ENCODE data around the gene PLPP2. TPM values are rescaled to one million over a fixed set of nuclear protein-coding genes. Genes with fewer than 3 reads are reported as not detected.

Gene PLPP2
- total RNA-seq, 1 donor from 2014 or later = 1.9 TPM

DNA sequence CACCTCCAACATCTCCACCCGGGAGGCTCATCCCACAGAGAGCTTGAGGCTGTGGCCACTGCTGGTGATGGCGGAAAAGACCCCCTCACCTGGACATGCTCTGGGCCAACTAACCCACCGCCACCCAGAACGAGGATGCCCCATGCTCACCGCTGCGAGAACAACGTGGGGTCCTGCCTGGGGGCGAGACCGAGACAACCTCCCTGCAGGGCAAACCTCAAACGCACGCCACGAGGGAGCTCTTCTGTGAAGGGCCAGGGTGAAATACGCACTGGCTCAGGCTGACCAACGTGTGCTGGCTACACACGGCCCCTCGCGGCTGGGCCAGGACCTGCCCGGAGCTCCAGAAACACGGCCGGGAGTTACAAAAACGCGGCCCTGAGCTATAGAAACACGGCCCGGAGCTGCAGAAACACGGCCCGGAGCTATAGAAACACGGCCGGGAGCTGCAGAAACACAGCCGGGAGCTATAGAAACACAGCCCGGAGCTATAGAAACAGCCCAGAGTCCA is 19.0 kb upstream of the PLPP2 start:
- Mint-ChIP-seq H3K4me3 (ENCODE audit: unreplicated experiment) (no peak overlapping the region), H3K27ac (ENCODE audit: unreplicated experiment) (no peak overlapping the region), H3K4me1 (ENCODE audit: unreplicated experiment) (no peaks in the 10 kb centered on the region), H3K27me3 (ENCODE audit: unreplicated experiment) (no peaks in the 10 kb centered on the region), H3K9me3 (ENCODE audit: unreplicated experiment) (no peaks in the 10 kb centered on the region), H3K36me3 (ENCODE audit: unreplicated experiment) (peaks cover 29% of the 10 kb centered on the region)
- TF ChIP-seq, protein P1, sequence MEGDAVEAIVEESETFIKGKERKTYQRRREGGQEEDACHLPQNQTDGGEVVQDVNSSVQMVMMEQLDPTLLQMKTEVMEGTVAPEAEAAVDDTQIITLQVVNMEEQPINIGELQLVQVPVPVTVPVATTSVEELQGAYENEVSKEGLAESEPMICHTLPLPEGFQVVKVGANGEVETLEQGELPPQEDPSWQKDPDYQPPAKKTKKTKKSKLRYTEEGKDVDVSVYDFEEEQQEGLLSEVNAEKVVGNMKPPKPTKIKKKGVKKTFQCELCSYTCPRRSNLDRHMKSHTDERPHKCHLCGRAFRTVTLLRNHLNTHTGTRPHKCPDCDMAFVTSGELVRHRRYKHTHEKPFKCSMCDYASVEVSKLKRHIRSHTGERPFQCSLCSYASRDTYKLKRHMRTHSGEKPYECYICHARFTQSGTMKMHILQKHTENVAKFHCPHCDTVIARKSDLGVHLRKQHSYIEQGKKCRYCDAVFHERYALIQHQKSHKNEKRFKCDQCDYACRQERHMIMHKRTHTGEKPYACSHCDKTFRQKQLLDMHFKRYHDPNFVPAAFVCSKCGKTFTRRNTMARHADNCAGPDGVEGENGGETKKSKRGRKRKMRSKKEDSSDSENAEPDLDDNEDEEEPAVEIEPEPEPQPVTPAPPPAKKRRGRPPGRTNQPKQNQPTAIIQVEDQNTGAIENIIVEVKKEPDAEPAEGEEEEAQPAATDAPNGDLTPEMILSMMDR (IDR thresholded peaks at IDR 0.05) = no peak
- no peak for DNase-seq (ENCODE audit: extremely low spot score, unreplicated experiment)

DNA sequence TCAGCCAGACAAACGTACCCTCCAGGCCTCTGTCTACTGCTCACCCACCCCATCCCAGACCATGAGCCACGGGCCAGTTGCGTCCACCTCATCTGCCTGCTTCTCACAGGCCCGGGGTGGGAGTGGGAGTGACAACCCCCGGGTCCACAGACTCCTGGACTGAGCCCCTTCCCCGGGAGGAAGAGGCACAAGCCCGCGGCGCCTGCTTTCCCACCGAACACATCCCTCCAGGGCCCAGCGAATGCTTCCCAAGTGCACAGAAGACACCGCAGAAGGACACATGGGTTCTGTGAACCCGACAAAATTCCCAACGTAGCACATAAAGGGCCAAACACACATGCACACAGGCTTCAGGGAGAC is 18.0 kb upstream of the PLPP2 start:
- H3K27ac Mint-ChIP-seq (ENCODE audit: unreplicated experiment) = no peak overlapping the region
- no peaks in the 10 kb centered on the region for H3K9me3 Mint-ChIP-seq (ENCODE audit: unreplicated experiment)
- no peaks in the 10 kb centered on the region for H3K27me3 Mint-ChIP-seq (ENCODE audit: unreplicated experiment)
- TF ChIP-seq, protein P1 (IDR thresholded peaks at IDR 0.05) = no peak
- no peak overlapping the region for H3K4me3 Mint-ChIP-seq (ENCODE audit: unreplicated experiment)
- H3K4me1 Mint-ChIP-seq (ENCODE audit: unreplicated experiment) = no peaks in the 10 kb centered on the region
- DNase-seq (ENCODE audit: extremely low spot score, unreplicated experiment) = no peak
- H3K36me3 Mint-ChIP-seq (ENCODE audit: unreplicated experiment) = peaks cover 23% of the 10 kb centered on the region

DNA sequence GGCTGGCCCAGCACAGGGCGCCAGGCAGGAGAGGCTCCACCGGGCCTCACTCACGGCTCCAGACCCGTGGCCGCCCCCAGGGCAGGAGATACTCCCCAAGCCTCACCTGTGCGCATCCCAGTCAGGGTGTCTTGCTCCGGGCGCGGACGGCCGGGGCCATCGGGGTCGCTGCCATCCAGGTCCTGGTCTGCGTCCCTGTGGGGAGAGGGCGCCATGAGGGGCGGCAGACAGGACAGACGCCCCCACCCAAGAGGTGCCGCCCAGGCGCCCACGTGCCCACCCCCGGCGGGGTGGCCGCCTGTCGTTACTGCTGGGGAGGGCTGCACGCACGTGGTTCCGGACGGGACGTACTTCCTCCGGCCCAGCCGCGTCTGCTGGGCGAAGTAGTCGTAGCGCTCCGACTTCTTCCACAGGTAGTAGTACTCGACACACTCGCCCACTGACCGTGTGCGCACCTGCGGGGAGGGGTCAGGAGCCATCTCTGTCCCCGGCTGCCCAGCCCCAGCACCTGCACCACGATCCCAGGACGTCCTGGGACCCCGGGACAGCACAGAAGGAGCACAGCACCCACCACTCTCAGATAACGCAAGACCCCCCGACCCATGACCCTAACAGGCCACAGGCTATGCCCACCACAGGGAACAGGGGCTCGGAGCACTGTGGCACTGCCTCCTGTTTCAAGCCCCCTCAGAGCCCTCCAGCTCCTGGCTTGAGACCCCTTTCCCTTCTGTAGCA is 17.4 kb upstream of the PLPP2 start:
- DNase-seq (ENCODE audit: extremely low spot score, unreplicated experiment) = peak; percentile 83
- Mint-ChIP-seq H3K4me1 (ENCODE audit: unreplicated experiment) (no peaks in the 10 kb centered on the region), H3K36me3 (ENCODE audit: unreplicated experiment) (peaks cover 18% of the 10 kb centered on the region), H3K27ac (ENCODE audit: unreplicated experiment) (no peak overlapping the region), H3K9me3 (ENCODE audit: unreplicated experiment) (no peaks in the 10 kb centered on the region), H3K4me3 (ENCODE audit: unreplicated experiment) (no peak overlapping the region), H3K27me3 (ENCODE audit: unreplicated experiment) (no peaks in the 10 kb centered on the region)
- TF ChIP-seq, protein P1 (IDR thresholded peaks at IDR 0.05) = no peak

DNA sequence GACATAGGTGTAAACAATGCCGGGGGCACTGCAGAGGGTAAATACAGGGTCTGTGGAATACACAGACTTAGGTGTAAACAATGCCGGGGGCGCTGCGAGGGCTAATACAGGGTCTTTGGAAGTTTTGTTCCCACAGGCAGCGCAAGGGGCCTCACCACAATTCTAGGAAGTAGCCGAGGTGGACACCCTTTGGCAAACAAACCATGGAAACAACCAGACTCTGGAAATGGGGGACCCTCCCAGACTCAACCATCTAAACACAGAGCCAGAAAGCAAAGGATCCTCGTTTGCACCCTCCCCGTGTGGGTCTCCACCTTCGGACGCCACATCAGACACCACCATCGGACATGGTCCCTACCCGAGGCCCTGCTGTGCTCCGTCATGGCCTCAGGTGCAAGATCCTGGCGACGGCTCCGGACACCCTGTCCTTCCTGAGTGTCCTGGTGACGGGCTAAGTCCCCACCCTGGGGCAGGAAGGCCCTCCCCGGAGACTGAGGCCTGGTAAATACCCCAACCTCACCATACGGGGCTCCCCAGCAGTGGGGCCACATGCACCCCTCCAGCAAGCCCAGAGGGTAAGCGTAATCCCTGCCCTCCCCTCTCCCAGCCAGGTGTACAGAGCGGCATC is 16.7 kb upstream of the PLPP2 start:
- Mint-ChIP-seq H3K4me3 (ENCODE audit: unreplicated experiment) (no peak overlapping the region), H3K27me3 (ENCODE audit: unreplicated experiment) (no peaks in the 10 kb centered on the region), H3K9me3 (ENCODE audit: unreplicated experiment) (no peaks in the 10 kb centered on the region), H3K36me3 (ENCODE audit: unreplicated experiment) (peaks cover 15% of the 10 kb centered on the region), H3K4me1 (ENCODE audit: unreplicated experiment) (no peaks in the 10 kb centered on the region), H3K27ac (ENCODE audit: unreplicated experiment) (no peak overlapping the region)
- no peak for DNase-seq (ENCODE audit: extremely low spot score, unreplicated experiment)
- TF ChIP-seq, protein P1 (IDR thresholded peaks at IDR 0.05) = no peak

DNA sequence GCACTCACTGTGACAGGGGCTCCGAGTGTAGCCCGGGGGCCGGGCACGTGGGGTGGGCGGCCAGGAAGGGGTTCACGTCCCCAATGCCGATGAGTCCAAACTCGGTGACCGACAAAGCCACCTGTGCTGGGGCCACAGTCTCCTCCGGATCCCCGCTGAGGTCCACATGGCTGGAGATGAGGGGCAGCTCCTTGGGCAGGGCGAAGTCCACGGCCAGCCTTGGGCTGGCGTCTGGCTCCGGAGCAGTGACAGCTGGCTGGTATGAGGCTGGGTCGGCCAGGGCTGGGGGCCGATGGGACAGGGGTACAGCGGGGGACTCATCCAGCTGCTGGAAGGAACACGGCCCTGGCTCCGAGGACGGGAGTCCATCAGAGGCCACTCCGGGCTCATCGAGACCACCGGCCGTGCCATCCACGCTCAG is 15.9 kb upstream of the PLPP2 start:
- DNase-seq (ENCODE audit: extremely low spot score, unreplicated experiment) = peak; percentile 84
- H3K4me3 Mint-ChIP-seq (ENCODE audit: unreplicated experiment) = no peak overlapping the region
- peaks cover 15% of the 10 kb centered on the region for H3K36me3 Mint-ChIP-seq (ENCODE audit: unreplicated experiment)
- H3K27ac Mint-ChIP-seq (ENCODE audit: unreplicated experiment) = no peak overlapping the region
- H3K27me3 Mint-ChIP-seq (ENCODE audit: unreplicated experiment) = no peaks in the 10 kb centered on the region
- H3K4me1 Mint-ChIP-seq (ENCODE audit: unreplicated experiment) = no peaks in the 10 kb centered on the region
- TF ChIP-seq, protein P1 (IDR thresholded peaks at IDR 0.05) = no peak
- H3K9me3 Mint-ChIP-seq (ENCODE audit: unreplicated experiment) = no peaks in the 10 kb centered on the region

Measured in osteocyte (in vitro differentiated cells).